Neural cell (in vitro differentiated cells): ENCODE measurements around the gene DAW1.

ENCODE experiments used
- EP300 ChIP-seq: fragments of 450-650 bp; conservative IDR thresholded peaks from 2 replicates; pipeline ENCODE4 v1.6.1; 2014; ENCODE audit warnings: antibody characterized with exemption, mild to moderate bottlenecking, moderate library complexity; ENCODE audit not compliant: poor library complexity, severe bottlenecking
- EZH2 ChIP-seq: fragments of 200-600, 300-800 bp; shearing (Covaris generic), sonication (generic); IDR thresholded peaks from 2 replicates; pipeline ENCODE4 v1.6.1; 2014; ENCODE audit warnings: antibody characterized with exemption, low read length, borderline replicate concordance, mild to moderate bottlenecking; ENCODE audit not compliant: insufficient read depth, poor library complexity, severe bottlenecking
- MXI1 ChIP-seq: fragments of 450-650 bp; conservative IDR thresholded peaks from 2 replicates; pipeline ENCODE4 v1.6.1; 2014; ENCODE audit warnings: antibody characterized with exemption, mild to moderate bottlenecking; ENCODE audit not compliant: poor library complexity, severe bottlenecking
- POLR2AphosphoS5 ChIP-seq: IDR thresholded peaks from 2 replicates; pipeline ENCODE4 v1.6.1; 2012
- RAD21 ChIP-seq: fragments of 450-650 bp; conservative IDR thresholded peaks from 2 replicates; pipeline ENCODE4 v1.6.1; 2014; ENCODE audit warnings: antibody characterized with exemption, mild to moderate bottlenecking, moderate library complexity
- SMC3 ChIP-seq: fragments of 450-650 bp; conservative IDR thresholded peaks from 2 replicates; pipeline ENCODE4 v1.6.1; 2014; ENCODE audit warnings: antibody characterized with exemption, mild to moderate bottlenecking, moderate library complexity; ENCODE audit not compliant: poor library complexity
- TAF1 ChIP-seq: IDR thresholded peaks from 2 replicates; pipeline ENCODE4 v1.6.1; 2012; ENCODE audit warnings: low read depth
- TF ChIP-seq, protein P1 (sequence below): fragments of 450-650 bp; IDR thresholded peaks from 2 replicates; pipeline ENCODE4 v1.5.1; 2014; ENCODE audit warnings: antibody characterized with exemption, mild to moderate bottlenecking, moderate library complexity; ENCODE audit not compliant: poor library complexity, severe bottlenecking
- TF ChIP-seq, protein P2 (sequence below): IDR thresholded peaks from 2 replicates; pipeline ENCODE4 v1.6.1; 2012; ENCODE audit warnings: borderline replicate concordance

DNA sequence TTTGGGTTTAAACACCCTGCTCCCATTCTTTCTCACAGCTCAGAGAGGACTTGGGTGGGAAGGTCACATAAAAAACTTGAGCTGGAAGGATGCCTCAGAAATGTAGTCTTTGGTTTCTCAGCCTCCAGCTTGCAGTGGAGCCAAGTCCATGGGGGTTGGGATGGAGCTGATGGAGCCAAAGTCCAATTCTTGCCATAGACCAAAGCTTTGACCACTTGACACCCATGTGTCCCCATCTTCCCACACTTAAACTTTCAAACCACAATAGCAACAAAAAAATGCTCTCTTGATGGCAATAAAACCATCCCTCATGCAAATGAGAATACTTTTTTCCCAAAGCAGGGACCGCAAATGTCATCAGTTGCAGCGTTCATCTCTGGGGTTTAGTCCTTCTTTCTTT, 14.7 kb upstream of the DAW1 start:
- TF ChIP-seq, protein P1, sequence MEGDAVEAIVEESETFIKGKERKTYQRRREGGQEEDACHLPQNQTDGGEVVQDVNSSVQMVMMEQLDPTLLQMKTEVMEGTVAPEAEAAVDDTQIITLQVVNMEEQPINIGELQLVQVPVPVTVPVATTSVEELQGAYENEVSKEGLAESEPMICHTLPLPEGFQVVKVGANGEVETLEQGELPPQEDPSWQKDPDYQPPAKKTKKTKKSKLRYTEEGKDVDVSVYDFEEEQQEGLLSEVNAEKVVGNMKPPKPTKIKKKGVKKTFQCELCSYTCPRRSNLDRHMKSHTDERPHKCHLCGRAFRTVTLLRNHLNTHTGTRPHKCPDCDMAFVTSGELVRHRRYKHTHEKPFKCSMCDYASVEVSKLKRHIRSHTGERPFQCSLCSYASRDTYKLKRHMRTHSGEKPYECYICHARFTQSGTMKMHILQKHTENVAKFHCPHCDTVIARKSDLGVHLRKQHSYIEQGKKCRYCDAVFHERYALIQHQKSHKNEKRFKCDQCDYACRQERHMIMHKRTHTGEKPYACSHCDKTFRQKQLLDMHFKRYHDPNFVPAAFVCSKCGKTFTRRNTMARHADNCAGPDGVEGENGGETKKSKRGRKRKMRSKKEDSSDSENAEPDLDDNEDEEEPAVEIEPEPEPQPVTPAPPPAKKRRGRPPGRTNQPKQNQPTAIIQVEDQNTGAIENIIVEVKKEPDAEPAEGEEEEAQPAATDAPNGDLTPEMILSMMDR = no peak
- TF ChIP-seq EZH2 (no peak), RAD21 (no peak), TAF1 (no peak), SMC3 (no peak), MXI1 (no peak), EP300 (no peak), POLR2AphosphoS5 (no peak)
- TF ChIP-seq, protein P2, sequence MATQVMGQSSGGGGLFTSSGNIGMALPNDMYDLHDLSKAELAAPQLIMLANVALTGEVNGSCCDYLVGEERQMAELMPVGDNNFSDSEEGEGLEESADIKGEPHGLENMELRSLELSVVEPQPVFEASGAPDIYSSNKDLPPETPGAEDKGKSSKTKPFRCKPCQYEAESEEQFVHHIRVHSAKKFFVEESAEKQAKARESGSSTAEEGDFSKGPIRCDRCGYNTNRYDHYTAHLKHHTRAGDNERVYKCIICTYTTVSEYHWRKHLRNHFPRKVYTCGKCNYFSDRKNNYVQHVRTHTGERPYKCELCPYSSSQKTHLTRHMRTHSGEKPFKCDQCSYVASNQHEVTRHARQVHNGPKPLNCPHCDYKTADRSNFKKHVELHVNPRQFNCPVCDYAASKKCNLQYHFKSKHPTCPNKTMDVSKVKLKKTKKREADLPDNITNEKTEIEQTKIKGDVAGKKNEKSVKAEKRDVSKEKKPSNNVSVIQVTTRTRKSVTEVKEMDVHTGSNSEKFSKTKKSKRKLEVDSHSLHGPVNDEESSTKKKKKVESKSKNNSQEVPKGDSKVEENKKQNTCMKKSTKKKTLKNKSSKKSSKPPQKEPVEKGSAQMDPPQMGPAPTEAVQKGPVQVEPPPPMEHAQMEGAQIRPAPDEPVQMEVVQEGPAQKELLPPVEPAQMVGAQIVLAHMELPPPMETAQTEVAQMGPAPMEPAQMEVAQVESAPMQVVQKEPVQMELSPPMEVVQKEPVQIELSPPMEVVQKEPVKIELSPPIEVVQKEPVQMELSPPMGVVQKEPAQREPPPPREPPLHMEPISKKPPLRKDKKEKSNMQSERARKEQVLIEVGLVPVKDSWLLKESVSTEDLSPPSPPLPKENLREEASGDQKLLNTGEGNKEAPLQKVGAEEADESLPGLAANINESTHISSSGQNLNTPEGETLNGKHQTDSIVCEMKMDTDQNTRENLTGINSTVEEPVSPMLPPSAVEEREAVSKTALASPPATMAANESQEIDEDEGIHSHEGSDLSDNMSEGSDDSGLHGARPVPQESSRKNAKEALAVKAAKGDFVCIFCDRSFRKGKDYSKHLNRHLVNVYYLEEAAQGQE = no peak
